HG03139 (cell line): ENCODE results near the gene UCHL1.
"Not testable (repeated sequence)": the region's sequence is repeated elsewhere in the genome, so short reads cannot be mapped to it uniquely, and the experiment has no call there.

Experiments used
- ATAC-seq: cut with Tn5 transposase; IDR thresholded peaks from one replicate; pipeline ENCODE4 v1.9.1; 2021; ENCODE audit not compliant: unreplicated experiment

UCHL1 gene

DNA sequence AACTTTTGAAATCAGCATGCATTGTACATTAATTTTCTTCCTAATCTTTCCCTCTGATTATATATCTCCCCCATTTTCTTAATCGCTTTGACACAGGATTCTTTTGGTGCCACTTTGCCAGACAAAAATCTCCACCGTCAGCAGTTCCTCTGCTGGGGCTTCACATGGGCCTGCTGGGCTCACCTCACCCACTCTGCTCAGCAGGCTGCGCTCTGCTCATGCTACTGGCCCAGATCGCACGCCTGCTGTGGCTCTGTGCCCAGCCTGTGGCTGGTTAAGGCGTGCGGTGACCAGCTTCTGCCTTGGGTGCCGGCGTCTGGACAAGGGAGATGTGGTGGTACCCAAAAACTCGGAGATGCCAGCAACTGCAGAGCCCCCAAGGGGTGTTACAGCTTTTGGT, 31.1 kb downstream of the UCHL1 start:
- ATAC-seq, result no peak

DNA sequence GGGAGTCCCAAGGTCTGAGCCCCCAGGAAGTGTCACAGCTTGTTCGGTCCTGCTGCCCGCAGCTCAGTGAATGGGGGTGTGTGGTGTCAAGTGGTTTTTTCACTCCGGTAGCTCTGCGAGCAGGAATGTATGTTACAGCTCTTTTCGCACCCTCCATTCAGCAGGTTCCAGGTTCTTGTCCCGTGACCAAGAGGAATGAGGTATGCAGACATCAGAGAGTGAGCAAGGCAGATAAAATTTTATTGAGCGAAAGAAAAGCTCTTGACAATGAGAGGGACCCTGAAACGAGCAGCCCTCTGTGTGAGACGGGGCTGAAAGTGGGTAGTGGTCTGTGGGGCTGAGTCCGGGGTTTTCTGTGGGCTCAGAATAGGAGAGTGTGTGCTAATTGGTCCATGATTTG, 31.5 kb downstream of the UCHL1 start:
- no peak for ATAC-seq

DNA sequence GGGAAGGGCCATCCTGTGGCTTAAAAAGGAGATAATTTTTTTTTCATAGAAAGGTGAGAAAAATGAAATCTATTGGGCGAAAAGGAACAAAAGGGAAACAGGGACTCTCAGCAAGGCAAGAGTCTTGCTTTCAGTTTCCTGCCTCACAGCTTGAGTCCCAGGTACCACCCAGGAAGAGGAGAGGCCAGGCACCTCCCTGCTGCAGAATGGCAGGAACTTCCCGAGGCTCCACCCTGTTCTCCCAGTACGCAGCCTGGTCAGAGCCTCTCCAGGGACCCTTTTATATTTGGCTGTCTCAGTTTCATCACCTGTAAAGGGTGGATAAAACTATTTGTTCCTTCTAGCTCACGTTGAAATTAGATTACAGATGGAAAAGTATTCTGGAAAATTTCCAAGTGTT, 33.8 kb downstream of the UCHL1 start:
- no peak for ATAC-seq

DNA sequence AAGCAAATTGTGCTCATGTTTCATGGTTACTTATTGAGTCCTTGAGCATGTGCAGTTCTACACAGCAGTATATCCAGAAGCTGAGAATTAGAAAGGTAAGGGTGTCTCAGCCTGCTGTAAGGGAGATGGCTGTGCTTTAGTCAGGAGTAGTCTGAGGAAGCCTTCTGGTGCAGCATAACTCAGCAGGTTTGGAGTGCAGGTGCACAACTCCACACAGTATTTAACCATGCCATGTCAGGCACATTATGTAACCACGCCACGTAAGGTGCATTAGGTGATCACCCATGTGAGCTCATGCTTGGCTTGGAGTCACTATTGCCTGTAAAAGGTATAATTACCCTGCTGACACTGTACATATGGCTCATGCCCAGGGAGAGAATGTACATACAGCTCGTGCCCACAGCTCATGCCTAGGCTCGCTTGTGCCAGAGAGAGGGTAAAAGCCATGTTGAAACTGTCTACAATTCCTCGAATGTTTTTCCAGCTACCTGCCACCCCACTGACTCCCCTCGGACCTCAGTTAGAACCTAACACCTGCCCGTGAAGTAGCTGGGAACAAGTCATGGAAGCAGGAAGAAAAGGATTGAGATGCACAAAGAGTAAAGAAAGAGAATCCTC, 37.8 kb downstream of the UCHL1 start:
- ATAC-seq, result no peak

DNA sequence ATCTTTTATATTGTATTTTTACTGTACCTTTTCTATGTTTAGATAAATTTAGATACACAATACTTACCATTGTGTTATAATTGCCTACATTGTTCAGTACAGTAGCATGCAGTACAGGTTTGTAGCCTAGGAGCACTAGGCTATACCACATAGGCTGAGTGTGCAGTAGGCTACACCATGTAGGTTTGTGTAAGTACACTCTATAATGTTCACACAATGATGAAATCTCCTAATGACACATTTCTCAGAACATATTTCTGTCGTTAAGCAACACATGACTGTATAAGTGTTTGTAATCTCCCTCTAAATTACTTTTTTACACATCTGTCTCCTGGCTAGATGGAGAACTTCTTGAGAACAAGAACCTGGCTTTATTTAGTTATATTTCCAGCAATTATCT, 40.3 kb downstream of the UCHL1 start:
- no peak for ATAC-seq

DNA sequence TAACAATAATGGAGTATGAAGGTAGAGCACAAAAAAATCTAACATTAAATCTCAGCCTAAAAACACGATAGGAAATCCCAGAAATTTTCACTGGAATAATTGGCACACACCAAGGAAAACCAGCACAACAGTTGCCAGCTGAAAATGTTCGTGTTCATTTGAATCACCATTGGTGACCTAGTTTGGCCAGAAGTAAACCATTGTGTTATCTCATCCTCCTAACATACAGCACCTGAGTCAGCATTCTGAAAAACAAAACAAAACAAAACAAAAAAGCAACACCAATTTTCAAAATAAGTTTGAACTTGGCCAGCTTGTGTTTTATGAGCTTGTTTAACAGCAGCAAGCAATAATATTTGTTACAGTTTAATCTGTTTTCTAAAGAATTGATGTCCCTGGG, 41.1 kb downstream of the UCHL1 start:
- no peak for ATAC-seq

DNA sequence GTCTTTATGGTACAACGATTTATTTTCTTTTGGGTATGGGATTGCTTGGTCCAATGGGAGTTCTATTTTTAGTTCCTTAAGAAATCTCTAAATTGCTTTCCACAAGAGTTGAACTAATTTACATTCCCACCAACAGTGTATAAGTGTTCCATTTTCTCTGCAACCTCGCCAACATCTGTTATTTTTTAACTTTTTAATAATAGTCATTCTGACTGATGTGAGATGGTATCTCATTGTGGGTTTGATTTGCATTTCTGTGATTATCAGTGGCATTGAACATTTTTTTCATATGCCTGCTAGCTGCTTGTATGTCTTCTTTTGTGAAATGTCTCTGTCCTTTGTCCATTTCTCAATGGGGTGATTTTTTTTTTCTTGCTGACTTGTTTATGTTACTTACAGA, 42.8 kb downstream of the UCHL1 start:
- ATAC-seq, result no peak

DNA sequence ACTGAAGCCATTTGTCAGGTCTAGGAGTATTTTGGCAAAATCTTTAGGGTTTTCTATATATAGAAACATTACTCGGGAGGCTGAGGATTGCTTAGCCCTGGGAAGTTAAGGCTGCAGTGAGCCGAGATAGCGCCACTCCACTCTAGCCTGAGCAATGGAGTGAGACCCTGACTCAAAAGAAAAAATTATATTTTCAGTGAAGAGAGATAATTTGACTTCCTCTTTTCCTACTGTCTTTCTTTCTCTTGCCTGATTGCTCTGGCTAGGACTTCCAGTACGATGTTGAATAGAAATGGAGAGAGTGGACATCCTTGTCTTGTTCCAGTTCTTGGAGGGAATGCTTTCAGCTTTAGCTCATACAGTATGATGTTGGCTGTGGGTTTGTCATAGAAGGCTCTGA, 44.4 kb downstream of the UCHL1 start:
- ATAC-seq, result no peak

DNA sequence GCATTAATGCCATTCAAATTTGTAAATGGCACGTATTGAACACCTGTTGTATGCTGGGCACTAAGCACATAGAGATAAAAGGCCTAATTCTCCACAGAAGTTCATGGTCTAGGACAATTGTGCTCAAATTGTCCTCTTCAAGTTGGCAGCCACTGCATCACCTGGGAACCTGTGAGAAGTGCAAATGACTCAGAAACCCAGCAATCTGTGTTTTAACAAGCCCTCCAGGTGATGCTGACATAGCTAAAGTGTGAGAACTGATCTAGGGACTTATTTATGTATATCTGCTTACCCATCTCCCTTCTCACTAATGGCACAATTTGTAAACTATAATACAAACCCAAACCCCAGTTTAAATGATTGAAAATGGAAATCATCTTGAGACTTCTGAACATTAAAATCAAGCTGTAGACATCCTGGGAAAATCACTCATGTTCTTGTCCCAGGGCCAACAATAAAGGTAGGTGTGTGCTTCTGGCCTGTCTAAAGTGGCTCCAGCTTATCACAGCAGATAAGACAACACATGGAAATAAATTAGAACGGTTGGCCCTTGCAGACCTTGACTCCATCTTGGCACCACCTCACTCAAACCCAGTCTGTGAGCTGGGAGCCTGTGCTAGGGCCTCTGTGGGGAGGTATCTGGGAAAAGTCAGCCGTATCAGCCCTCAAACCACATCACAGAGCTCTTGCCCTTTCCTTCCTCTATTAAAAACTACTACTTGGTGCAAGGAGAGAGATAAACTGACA, 46.8 kb downstream of the UCHL1 start:
- no peak for ATAC-seq

DNA sequence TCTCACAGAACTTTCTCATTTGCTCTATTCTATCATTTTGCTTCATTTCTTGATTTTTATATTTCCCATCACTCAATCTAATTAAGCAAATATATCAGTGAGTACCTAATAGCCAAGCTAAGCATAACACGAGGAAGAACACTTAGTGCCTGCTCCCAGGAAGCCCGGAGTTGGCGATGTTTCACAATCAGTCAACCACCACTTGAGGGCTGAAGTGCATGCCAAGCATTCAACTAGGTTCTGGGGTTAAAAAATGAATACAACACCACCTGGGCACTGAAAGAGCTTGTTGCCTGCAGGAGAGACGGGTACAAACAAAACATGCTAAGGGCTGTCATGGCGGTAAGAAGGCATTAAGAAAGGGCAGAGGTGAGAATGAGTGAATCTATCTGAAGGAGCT, 47.5 kb downstream of the UCHL1 start:
- no peak for ATAC-seq

DNA sequence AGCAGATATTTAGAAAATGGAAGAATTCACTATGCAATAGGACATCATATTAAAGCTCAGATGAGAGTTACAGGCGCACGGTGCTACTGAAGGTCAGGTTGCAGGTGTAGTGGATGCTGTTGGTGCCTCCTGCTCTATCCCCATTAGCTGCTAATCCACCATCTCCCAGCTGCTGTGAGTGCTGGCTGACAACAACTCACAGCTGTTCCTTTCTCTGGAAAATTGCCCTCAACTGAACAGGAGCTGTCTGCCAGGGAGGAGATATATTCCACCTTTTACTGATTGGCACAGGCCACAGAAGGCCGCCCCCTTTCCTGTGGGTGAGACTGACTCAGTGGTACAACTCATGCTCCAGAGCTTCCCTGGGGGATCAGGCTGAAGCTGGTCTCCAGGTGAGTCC, 48.7 kb downstream of the UCHL1 start:
- ATAC-seq, result no peak

DNA sequence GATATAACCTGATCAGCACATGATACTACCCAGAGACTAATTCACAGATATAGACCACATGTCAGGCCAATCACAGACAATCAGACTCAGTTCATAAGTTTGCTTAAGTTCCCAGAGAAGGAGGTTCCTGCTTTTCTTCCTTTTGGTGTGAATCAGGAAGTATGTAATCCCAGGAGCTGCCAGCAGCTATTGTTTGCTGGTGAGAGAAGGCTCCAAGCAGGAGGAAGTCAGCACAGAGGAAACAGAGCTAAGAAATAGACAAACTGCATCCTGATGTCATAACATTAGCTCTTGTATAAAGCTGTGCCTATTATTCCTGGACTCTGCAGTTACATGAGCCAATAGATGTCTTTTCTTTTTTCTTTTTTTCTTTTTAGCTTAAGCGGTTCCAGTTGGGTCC, 50.9 kb downstream of the UCHL1 start:
- no peak for ATAC-seq

DNA sequence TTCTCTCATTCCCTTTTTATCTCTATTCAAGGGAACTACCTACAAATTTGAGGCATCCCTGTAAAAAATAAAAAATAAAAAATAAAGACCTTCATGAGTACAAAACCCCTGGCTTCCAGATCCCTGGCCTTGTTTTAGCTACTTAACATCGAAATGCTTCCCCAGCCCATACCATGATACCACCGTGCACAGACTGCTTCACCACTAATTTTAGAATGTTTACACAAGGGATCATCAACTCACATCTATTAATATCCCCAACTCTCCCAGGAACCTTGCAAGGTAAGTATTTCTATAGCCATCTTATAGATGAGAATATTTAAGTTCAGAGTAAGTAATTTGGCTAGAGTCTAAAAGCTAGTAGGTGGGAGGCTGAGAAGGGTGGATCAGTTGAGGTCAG, 51.7 kb downstream of the UCHL1 start:
- no peak for ATAC-seq

DNA sequence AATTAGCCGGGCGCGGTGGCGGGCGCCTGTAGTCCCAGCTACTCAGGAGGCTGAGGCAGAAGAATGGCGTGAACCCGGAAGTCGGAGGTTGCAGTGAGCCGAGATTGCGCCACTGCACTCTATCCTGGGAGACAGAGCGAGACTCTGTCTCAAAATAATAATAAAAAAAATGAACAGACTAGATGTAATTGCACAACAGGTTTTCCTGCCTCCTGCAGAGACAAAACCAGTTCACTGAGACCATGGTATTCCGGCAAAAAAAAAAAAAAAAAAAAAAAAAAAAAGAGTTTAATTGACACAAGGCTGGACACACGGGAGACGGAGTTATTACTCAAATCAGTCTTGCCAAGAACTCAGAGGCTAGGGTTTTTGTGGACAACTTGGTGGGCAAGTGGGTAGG, 58.7 kb downstream of the UCHL1 start:
- ATAC-seq, result not testable (repeated sequence)

DNA sequence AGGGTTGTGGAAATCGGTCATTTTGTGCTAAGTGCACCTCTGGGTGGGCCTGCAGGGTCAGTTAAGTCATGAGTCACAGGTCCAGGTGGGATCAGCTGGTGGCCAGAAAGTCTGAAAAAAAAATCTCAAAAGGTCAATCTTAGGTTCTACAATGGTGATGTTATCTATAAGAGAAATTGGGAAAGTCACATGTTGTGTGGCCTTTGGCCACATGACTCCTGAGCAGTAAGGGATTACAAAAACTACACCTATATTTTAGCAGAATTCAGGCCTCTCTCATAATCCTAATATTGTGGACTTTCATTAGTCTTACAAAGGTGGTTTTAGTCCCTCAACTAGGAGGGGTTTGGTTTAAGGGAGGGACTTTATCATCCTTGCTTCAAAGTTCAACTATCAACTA, 59.1 kb downstream of the UCHL1 start:
- no peak for ATAC-seq
